ENCODE results near the gene ZNF471.

ZNF471 gene

GRCh38 chr19:56577719-56578602, 70.3 kb downstream of the ZNF471 start:
- DNase-seq: no peak

Measured in activated CD4-positive, alpha-beta T cell treated with anti-CD3 and anti-CD28 coated beads, Interleukin-2, amount 50 U/mL, for 48 hours (primary cell).